ENCODE data around the gene IP6K3. TPM values are rescaled to one million over a fixed set of nuclear protein-coding genes. Genes with fewer than 3 reads are reported as not detected.
A peak's percentile ranks its signal among the peaks of the same experiment; 100 is the strongest.

IP6K3 gene
- total RNA-seq, 1 donor from 2014 or later = 1.5 TPM

GRCh38 chr6:33720998-33721397, 25.7 kb downstream of the IP6K3 start:
- Histone ChIP-seq H3K36me3 (no peaks in the 10 kb centered on the region), H3K27me3 (no peaks in the 10 kb centered on the region), H3K4me1 (peaks cover 27% of the 10 kb centered on the region), H3K4me3 (no peak overlapping the region), H3K9me3 (no peaks in the 10 kb centered on the region), H3K27ac (no peak overlapping the region)
- no peak for TF ChIP-seq CTCF (IDR thresholded peaks at IDR 0.05)
- intact Hi-C loops (cut with DNase I) = no loop called here
- DNase-seq (ENCODE audit: extremely low spot score in 2 of 2) = no peak

- H3K4me3 ChIP-seq = no peak overlapping the region
- H3K4me1 ChIP-seq = peaks cover 27% of the 10 kb centered on the region
- no peaks in the 10 kb centered on the region for H3K9me3 ChIP-seq
- TF ChIP-seq POLR2A (IDR thresholded peaks at IDR 0.05) = no peak
- no peak for TF ChIP-seq POLR2AphosphoS5 (IDR thresholded peaks at IDR 0.05; ENCODE audit: insufficient read depth in 1 of 2, low read depth in 1 of 2)
- TF ChIP-seq CTCF (IDR thresholded peaks at IDR 0.05) = no peak
- no peak overlapping the region for H3K27ac ChIP-seq
- no peaks in the 10 kb centered on the region for H3K36me3 ChIP-seq
- intact Hi-C loops (cut with DNase I) = no loop called here
- H3K27me3 ChIP-seq = no peaks in the 10 kb centered on the region
- no peak for DNase-seq (ENCODE audit: extremely low spot score in 2 of 2)
Measured at GRCh38 chr6:33719326-33719987, 27.2 kb downstream of the IP6K3 start.

- H3K9me3 ChIP-seq = no peaks in the 10 kb centered on the region
- intact Hi-C loops (cut with DNase I) = no loop called here
- TF ChIP-seq POLR2A (IDR thresholded peaks at IDR 0.05) (no peak), POLR2AphosphoS5 (IDR thresholded peaks at IDR 0.05; ENCODE audit: insufficient read depth in 1 of 2, low read depth in 1 of 2) (no peak), CTCF (IDR thresholded peaks at IDR 0.05) (no peak)
- DNase-seq (ENCODE audit: extremely low spot score in 2 of 2) = no peak
- H3K4me3 ChIP-seq = no peak overlapping the region
- H3K27me3 ChIP-seq = no peaks in the 10 kb centered on the region
- H3K4me1 ChIP-seq = peaks cover 27% of the 10 kb centered on the region
- H3K36me3 ChIP-seq = no peaks in the 10 kb centered on the region
- H3K27ac ChIP-seq = peak overlapping the region; percentile 63
Measured at GRCh38 chr6:33718713-33719112, 28.0 kb downstream of the IP6K3 start.

- TF ChIP-seq POLR2AphosphoS5 (IDR thresholded peaks at IDR 0.05; ENCODE audit: insufficient read depth in 1 of 2, low read depth in 1 of 2) (no peak), POLR2A (IDR thresholded peaks at IDR 0.05) (no peak), CTCF (IDR thresholded peaks at IDR 0.05) (no peak)
- no peak overlapping the region for H3K4me3 ChIP-seq
- no peaks in the 10 kb centered on the region for H3K9me3 ChIP-seq
- DNase-seq (ENCODE audit: extremely low spot score in 2 of 2) = no peak
- H3K27ac ChIP-seq = peak overlapping the region; percentile 63
- intact Hi-C loops (cut with DNase I) = no loop called here
- H3K36me3 ChIP-seq = no peaks in the 10 kb centered on the region
- H3K27me3 ChIP-seq = no peaks in the 10 kb centered on the region
- peaks cover 27% of the 10 kb centered on the region for H3K4me1 ChIP-seq
Measured at GRCh38 chr6:33717934-33718455, 28.7 kb downstream of the IP6K3 start.

- peak overlapping the region; percentile 63 for H3K27ac ChIP-seq
- DNase-seq (ENCODE audit: extremely low spot score in 2 of 2) = no peak
- H3K4me3 ChIP-seq = no peak overlapping the region
- no peaks in the 10 kb centered on the region for H3K27me3 ChIP-seq
- no peaks in the 10 kb centered on the region for H3K36me3 ChIP-seq
- intact Hi-C loops (cut with DNase I) = no loop called here
- H3K4me1 ChIP-seq = peaks cover 28% of the 10 kb centered on the region
- TF ChIP-seq POLR2A (IDR thresholded peaks at IDR 0.05) = no peak
- TF ChIP-seq POLR2AphosphoS5 (IDR thresholded peaks at IDR 0.05; ENCODE audit: insufficient read depth in 1 of 2, low read depth in 1 of 2) = no peak
- TF ChIP-seq CTCF (IDR thresholded peaks at IDR 0.05) = no peak
- H3K9me3 ChIP-seq = no peaks in the 10 kb centered on the region
Measured at GRCh38 chr6:33716890-33717632, 29.6 kb downstream of the IP6K3 start.

Data from vagina (tissue), 2 donors.